ENCODE data around the gene EVI2B.
"Not testable (repeated sequence)": the region's sequence is repeated elsewhere in the genome, so short reads cannot be mapped to it uniquely, and the experiment has no call there.

EVI2B gene

DNA sequence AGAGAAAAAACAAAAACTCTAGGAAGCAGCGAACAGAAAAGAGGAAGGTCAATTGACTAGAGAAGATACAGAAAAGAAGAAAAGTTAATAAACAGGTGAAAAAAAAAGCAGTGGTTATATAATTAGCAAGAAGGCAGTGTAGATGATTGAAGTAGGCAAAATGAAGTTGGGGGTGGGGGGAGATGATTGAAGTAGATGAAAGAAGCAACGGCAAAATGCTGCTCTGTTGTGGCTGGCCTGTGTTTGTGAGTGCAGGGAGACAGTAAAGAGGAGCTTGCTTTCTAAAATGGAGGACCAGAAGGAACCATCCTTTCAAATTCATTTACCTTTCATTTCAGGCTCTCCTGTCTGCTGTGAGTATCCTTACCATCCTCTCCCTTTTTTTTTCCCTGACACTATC lies 3.6 kb downstream of the EVI2B start:
- DNase-seq: no peak

GRCh38 chr17:31309556-31309955 lies 4.3 kb downstream of the EVI2B start:
- DNase-seq: no peak

GRCh38 chr17:31308372-31309334 lies 5.2 kb downstream of the EVI2B start:
- DNase-seq: no peak

DNA sequence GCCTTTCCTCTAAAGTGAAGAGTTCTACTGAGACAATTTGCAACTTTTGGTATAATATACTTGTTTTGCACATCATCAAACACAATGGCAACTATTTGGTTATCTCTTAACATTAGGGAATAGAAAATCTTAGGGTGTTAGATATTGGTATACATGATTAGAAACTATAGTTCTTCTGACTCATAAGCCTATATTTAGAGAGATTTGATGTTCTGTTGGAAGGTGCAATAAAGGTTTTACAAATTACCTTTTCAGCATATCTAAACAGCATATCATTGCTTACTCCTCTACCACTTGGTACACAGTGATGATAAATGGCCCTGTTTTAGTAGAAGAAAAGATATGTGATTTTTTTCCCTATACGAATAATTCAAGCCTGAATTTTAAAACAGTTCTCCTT lies 6.2 kb downstream of the EVI2B start:
- no peak for DNase-seq

DNA sequence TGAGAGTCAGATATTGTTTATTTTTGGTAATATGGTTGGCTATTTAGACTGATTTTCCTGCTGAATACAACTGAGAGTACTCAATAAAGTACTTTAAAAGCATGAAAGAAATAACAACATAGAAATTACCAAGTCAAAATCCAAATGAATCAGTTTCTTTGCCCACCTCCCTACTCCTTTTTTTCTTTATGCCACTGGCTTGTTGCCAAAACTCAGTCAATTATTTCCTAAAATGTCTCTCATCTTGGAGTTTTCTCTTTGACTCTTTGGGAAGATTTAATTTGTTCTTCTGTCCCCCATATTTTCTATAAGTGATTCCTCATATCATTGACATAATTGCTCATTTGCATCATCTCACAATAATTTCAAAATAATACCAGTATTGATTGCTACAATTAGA lies 14.2 kb downstream of the EVI2B start:
- DNase-seq: no peak

DNA sequence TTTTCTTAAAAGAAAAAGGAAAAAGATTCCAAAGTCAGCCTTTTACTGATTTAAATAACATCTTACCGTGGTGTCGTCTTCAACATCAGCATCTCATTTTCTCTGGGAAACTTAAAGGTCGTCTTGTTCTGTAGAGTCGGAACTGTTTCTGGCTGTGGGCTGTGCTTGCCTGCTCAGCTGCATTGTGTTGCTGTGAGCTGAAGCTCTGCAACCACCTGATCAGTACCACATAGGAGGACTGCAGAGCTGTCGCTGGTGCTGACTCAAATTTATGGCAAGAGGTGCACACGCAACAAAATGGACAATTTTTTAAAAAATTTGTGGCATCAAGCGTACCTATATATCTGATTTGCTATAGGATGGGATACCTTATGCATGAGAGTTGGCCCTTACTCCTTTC lies 16.8 kb downstream of the EVI2B start, which contains the start of gene OMG:
TSS of gene OMG (minus strand) at position 150 of the 400 bp plus-strand sequence. CDS start 908 bp downstream, outside the sequence.
- no peak for DNase-seq

GRCh38 chr17:31296142-31296541 lies 17.7 kb downstream of the EVI2B start:
- DNase-seq: no peak

DNA sequence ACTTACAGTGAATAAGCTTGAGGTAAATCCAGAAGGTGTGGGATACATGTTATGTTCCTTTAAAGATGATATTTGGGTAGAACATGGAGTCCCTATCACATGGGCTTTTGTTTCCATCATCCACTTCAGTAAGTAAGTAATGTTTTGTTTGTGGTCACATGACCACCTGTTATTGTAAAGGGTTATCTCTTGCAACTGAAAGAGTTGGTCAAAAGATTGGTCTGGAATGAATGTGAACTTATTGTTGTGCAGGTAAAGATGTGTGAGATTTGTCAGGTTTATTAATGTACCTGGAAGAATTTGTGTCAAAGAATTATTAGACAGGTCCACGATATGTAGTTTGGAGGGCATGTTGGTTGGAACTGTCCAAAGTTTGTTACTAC lies 18.4 kb downstream of the EVI2B start:
- no peak for DNase-seq

- no peak for DNase-seq
Measured at GRCh38 chr17:31294820-31295488, 18.9 kb downstream of the EVI2B start.

GRCh38 chr17:31294231-31294630 lies 19.6 kb downstream of the EVI2B start:
- no peak for DNase-seq

GRCh38 chr17:31293581-31293980 lies 20.3 kb downstream of the EVI2B start:
- no peak for DNase-seq

DNA sequence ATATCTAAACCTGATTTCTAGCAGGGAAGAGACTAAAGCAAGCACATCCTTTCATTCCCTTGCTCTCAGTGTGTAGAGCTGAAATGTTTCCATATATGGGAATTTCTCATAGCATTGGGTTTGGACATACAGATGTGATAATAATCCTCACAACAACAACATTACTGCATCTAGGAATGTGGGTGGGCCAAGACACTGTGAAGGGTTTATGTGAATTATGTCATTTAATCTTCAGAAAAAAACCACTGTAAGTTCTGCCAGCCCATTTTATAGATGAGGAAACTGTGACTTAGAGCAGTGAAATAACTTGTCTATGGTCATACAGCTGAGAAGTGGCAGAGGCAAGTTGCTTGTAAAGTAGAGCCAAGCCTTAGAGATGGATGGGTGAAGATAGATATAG lies 22.0 kb downstream of the EVI2B start:
- DNase-seq: peak; percentile 34

DNA sequence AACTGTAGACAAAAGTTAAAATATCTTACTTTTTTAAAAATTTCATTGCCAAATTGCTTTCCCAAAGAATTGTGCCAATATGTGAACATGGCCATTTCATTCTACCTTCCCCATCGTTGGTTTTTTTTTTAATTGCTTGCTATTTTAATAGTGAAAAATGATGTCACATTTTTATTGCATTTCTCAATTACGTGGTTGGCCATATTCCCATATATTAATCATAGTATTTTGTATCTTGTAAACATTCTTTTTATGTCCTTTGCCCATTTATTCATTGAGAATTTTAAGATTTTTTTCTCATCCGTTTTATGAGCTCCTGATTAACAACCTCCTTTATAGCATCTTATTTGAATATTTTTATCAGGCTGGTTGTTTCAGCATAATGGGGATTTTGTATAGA lies 24.1 kb downstream of the EVI2B start:
- peak; percentile 49 for DNase-seq

DNA sequence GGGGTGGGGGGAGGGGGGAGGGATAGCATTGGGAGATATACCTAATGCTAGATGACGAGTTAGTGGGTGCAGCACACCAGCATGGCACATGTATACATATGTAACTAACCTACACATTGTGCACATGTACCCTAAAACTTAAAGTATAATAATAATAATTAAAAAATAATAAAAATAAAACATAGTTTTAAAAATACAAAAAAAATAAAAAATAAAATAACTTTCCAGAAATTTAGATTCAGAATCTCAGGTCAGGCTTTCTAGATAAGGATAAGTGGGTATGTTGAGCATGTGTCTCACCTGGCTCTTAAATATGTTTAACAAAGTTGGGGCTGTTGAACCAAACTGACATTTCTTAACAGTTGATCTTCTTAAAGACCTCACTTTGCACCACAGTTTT lies 25.9 kb downstream of the EVI2B start:
- DNase-seq: not testable (repeated sequence)

DNA sequence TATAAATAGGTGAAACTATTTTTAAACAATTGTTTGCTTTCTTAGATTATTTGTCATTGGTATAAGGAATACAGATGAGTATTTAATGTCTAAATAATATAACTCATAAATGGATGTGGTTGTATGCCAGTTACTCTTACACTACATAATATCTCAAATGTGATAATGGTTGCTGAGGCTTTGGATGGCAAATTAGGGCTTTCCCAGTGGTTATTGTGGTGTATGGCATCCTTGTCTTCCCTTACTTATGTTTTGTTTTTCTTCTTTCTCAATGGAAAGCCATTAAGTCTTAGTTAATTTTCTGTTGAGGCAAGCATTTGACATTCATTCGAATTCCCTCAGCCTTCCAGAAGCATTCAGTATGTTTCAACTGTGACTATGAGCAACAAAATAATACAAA lies 27.3 kb downstream of the EVI2B start:
- no peak for DNase-seq

- DNase-seq: no peak
Measured at GRCh38 chr17:31283841-31284240, 30.0 kb downstream of the EVI2B start.

GRCh38 chr17:31281061-31281460 lies 32.8 kb downstream of the EVI2B start:
- no peak for DNase-seq

DNA sequence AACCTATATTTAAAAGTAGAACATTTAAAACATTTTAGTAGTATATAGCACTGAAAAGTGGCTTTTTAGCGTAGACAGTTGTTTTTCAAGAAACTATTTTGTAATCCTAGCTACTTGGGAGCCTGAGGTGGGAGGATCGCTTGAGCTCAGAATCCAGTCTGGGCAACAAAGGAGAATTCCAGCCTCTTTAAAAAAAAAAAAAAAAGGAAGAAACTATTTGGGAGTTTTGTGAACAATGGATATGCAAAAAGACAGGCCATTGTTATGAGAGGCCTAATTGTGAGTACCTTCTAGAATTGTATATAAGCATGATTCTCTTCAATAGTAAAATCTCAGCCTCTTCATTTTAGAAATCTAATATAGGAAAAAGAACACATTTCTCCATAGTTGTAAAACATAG lies 34.5 kb downstream of the EVI2B start:
- DNase-seq: no peak

- DNase-seq: no peak
Measured at GRCh38 chr17:31275116-31275515, 38.7 kb downstream of the EVI2B start.

GRCh38 chr17:31274252-31274651 lies 39.6 kb downstream of the EVI2B start:
- no peak for DNase-seq

- DNase-seq: no peak
Measured at GRCh38 chr17:31273516-31273915, 40.3 kb downstream of the EVI2B start.

DNA sequence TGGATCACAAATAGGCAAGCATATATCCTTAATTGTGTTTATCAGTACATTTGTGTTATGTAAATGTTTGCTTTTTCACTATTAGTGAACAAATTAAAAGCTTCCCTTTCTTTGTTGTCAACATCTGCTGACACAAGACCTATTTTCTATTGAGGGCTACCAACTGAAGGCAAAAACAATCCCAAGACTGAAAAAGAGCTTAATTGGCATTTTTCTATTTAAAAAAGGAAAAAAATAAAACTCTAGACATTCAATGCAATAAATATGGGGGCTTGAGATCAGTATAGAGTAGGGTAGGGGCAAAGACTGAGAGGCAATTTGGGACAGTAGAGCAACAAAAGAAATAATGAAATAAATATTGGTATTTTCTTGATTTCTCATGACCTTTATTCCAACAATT lies 41.1 kb downstream of the EVI2B start:
- no peak for DNase-seq

DNA sequence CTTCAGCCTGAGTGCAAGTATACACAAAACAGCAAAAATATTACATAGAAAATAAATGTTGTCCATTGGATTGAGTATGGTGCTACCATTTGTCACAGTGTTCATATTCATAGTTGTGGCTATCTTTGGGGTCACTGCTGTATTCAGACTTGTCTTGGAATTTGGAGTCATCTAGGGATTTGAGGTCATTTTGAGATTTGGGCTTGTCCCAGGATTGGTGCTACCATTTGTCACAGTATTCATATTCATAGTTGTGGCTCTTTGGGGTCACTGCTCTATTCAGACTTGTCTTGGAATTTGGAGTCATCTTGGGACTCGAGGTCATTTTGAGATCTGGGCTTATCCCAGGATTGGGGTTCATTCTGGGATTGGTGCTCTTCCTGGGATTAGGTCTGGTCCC lies 41.6 kb downstream of the EVI2B start:
- no peak for DNase-seq

DNA sequence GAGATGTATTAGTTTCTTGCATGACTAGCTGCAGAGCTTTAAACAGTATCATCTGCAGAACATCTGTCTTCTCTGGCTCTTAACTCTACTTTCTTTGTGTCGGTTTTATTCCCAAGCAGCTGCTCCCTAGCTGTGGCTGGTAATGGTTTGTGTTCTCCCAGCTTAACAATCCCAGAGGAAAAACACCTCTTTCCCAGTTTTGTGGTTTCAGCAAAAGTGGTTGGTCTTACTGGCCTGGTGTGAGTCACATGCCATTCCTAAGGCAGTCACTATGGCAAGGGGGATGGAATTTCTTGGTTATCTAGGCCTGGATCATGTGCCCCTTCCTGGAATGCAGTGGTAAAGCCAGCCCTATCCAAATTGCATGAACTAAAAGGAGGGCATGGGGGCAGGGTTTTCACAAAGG lies 44.3 kb downstream of the EVI2B start:
- peak; percentile 99 for DNase-seq

All from EL (cell line).